Karpas-422 (cell line): ENCODE results near the gene MGAT5. TPM values are rescaled to one million over a fixed set of nuclear protein-coding genes. Genes with fewer than 3 reads are reported as not detected.

ENCODE experiments used
- DNase-seq: peaks from one replicate; pipeline ENCODE4 v3.0.0-alpha.2; 2015
- H2AFZ ChIP-seq: fragments of 200-600 bp; sonication (generic); 2 replicates; pipeline ENCODE4 v1.6.1; 2014; ENCODE audit warnings: antibody characterized with exemption, low read length, mixed read lengths
- H3K27ac ChIP-seq: fragments of 200-600 bp; sonication (generic); 2 replicates; pipeline ENCODE4 v1.5.1; 2014; ENCODE audit warnings: mild to moderate bottlenecking, low read length, moderate library complexity
- H3K27me3 ChIP-seq: fragments of 200-600 bp; sonication (generic); 2 replicates; pipeline ENCODE4 v1.6.1; 2014; ENCODE audit warnings: low read length, mixed read lengths
- H3K36me3 ChIP-seq: fragments of 200-600 bp; sonication (generic); 2 replicates; pipeline ENCODE4 v1.6.1; 2014; ENCODE audit warnings: low read length, mixed read lengths; ENCODE audit not compliant: insufficient read depth
- H3K4me1 ChIP-seq: fragments of 200-600 bp; sonication (generic); 2 replicates; pipeline ENCODE4 v1.6.1; 2014; ENCODE audit warnings: mild to moderate bottlenecking, low read length, mixed read lengths
- H3K4me2 ChIP-seq: fragments of 200-600 bp; sonication (generic); 2 replicates; pipeline ENCODE4 v1.6.1; 2014; ENCODE audit warnings: low read length, low read depth, mild to moderate bottlenecking; ENCODE audit not compliant: poor library complexity, severe bottlenecking
- H3K4me3 ChIP-seq: fragments of 200-600 bp; sonication (generic); 2 replicates; pipeline ENCODE4 v1.5.1; 2014; ENCODE audit warnings: mild to moderate bottlenecking, antibody characterized with exemption, low read length, mixed read lengths
- H3K79me2 ChIP-seq: fragments of 200-600 bp; sonication (generic); 2 replicates; pipeline ENCODE4 v1.6.1; 2014; ENCODE audit warnings: mild to moderate bottlenecking, low read length, mixed read lengths
- H3K9ac ChIP-seq: fragments of 200-600 bp; sonication (generic); 2 replicates; pipeline ENCODE4 v1.6.0; 2014; ENCODE audit warnings: low read length
- H3K9me2 ChIP-seq: fragments of 200-600 bp; sonication (generic), shearing (Covaris generic); replicated peaks from 2 replicates; pipeline ENCODE4 v1.6.0; 2014; ENCODE audit warnings: mild to moderate bottlenecking, low read length, moderate library complexity; ENCODE audit not compliant: insufficient read depth
- H3K9me3 ChIP-seq: fragments of 300-700, 200-600 bp; sonication (generic); 2 replicates; pipeline ENCODE4 v1.6.1; 2014; ENCODE audit warnings: low read length, mixed read lengths
- H4K20me1 ChIP-seq: fragments of 200-600 bp; sonication (generic); 2 replicates; pipeline ENCODE4 v1.6.1; 2014; ENCODE audit warnings: mild to moderate bottlenecking, antibody characterized with exemption, low read length, low read depth; ENCODE audit not compliant: insufficient read depth
- total RNA-seq: library from RNA; depleted of rRNA; stranded (reverse); fragments of >200 nt; shearing (Covaris generic); gene quantifications from 2 replicates; pipeline ENCODE4 v1.2.3, GENCODE V29; 2014; ENCODE audit warnings: low replicate concordance

The MGAT5 gene
- total RNA-seq, 1 experiment from 2014 or later = 22.7 TPM

- Histone ChIP-seq H3K9ac (no peak overlapping the region), H3K4me2 (no peak overlapping the region), H2AFZ (no peak overlapping the region), H3K9me2 (no peaks in the 10 kb centered on the region), H3K36me3 (no peaks in the 10 kb centered on the region), H3K27ac (no peak overlapping the region), H3K9me3 (no peaks in the 10 kb centered on the region), H3K79me2 (no peaks in the 10 kb centered on the region), H3K4me1 (peaks cover 17% of the 10 kb centered on the region), H4K20me1 (0 out of 2 replicates have a peak, but pooled peaks cover 3% of the 10 kb centered on the region), H3K27me3 (no peaks in the 10 kb centered on the region), H3K4me3 (no peak overlapping the region)
- DNase-seq = no peak
These were observed 118.8 kb downstream of the MGAT5 start for GRCh38 chr2:134372611-134373131.

- H2AFZ ChIP-seq = no peak overlapping the region
- H3K27ac ChIP-seq = no peak overlapping the region
- H3K9ac ChIP-seq = no peak overlapping the region
- H3K27me3 ChIP-seq = no peaks in the 10 kb centered on the region
- DNase-seq = no peak
- no peak overlapping the region for H3K4me3 ChIP-seq
- H3K36me3 ChIP-seq = no peaks in the 10 kb centered on the region
- H3K79me2 ChIP-seq = no peaks in the 10 kb centered on the region
- no peaks in the 10 kb centered on the region for H3K9me2 ChIP-seq
- H3K4me2 ChIP-seq = no peak overlapping the region
- H3K4me1 ChIP-seq = no peaks in the 10 kb centered on the region
- no peaks in the 10 kb centered on the region for H4K20me1 ChIP-seq
- no peaks in the 10 kb centered on the region for H3K9me3 ChIP-seq
These were observed 122.1 kb downstream of the MGAT5 start for GRCh38 chr2:134375935-134376334.

- Histone ChIP-seq H3K36me3 (no peaks in the 10 kb centered on the region), H3K9ac (no peak overlapping the region), H3K27me3 (no peaks in the 10 kb centered on the region), H3K27ac (no peak overlapping the region), H2AFZ (no peak overlapping the region), H3K9me2 (no peaks in the 10 kb centered on the region), H3K4me3 (no peak overlapping the region), H3K4me1 (no peaks in the 10 kb centered on the region), H3K4me2 (no peak overlapping the region), H3K79me2 (no peaks in the 10 kb centered on the region), H3K9me3 (no peaks in the 10 kb centered on the region), H4K20me1 (no peaks in the 10 kb centered on the region)
- no peak for DNase-seq
These were observed 123.9 kb downstream of the MGAT5 start for GRCh38 chr2:134377730-134378129.

GRCh38 chr2:134379293-134379692, 125.4 kb downstream of the MGAT5 start:
- Histone ChIP-seq H3K9me2 (no peaks in the 10 kb centered on the region), H2AFZ (no peak overlapping the region), H3K27ac (no peak overlapping the region), H3K4me2 (no peak overlapping the region), H3K4me3 (no peak overlapping the region), H3K79me2 (no peaks in the 10 kb centered on the region), H3K9ac (no peak overlapping the region), H3K4me1 (no peaks in the 10 kb centered on the region), H3K9me3 (no peaks in the 10 kb centered on the region), H4K20me1 (no peaks in the 10 kb centered on the region), H3K27me3 (no peaks in the 10 kb centered on the region), H3K36me3 (no peaks in the 10 kb centered on the region)
- no peak for DNase-seq

- Histone ChIP-seq H3K27ac (no peak overlapping the region), H3K4me2 (no peak overlapping the region), H3K9me2 (no peaks in the 10 kb centered on the region), H3K9ac (no peak overlapping the region), H3K4me3 (no peak overlapping the region), H3K27me3 (no peaks in the 10 kb centered on the region), H3K36me3 (no peaks in the 10 kb centered on the region), H3K79me2 (no peaks in the 10 kb centered on the region), H3K9me3 (no peaks in the 10 kb centered on the region), H3K4me1 (no peaks in the 10 kb centered on the region), H2AFZ (no peak overlapping the region), H4K20me1 (no peaks in the 10 kb centered on the region)
- DNase-seq = no peak
These were observed 125.8 kb downstream of the MGAT5 start for GRCh38 chr2:134379722-134380121.

GRCh38 chr2:134381141-134381540, 127.3 kb downstream of the MGAT5 start:
- Histone ChIP-seq H3K27ac (no peak overlapping the region), H3K36me3 (no peaks in the 10 kb centered on the region), H2AFZ (no peak overlapping the region), H3K9me2 (no peaks in the 10 kb centered on the region), H3K9ac (no peak overlapping the region), H3K9me3 (no peaks in the 10 kb centered on the region), H3K4me1 (peaks cover 12% of the 10 kb centered on the region), H3K79me2 (no peaks in the 10 kb centered on the region), H3K27me3 (no peaks in the 10 kb centered on the region), H3K4me3 (no peak overlapping the region), H3K4me2 (no peak overlapping the region), H4K20me1 (no peaks in the 10 kb centered on the region)
- no peak for DNase-seq

- no peaks in the 10 kb centered on the region for H3K36me3 ChIP-seq
These were observed 130.3 kb downstream of the MGAT5 start for GRCh38 chr2:134384131-134384530.

GRCh38 chr2:134385195-134385594, 131.3 kb downstream of the MGAT5 start:
- Histone ChIP-seq H3K4me3 (no peak overlapping the region), H3K27ac (peak overlapping the region; percentile 84), H3K9ac (no peak overlapping the region), H4K20me1 (no peaks in the 10 kb centered on the region), H3K9me2 (no peaks in the 10 kb centered on the region), H3K27me3 (no peaks in the 10 kb centered on the region), H3K4me1 (peaks cover 28% of the 10 kb centered on the region), H2AFZ (no peak overlapping the region), H3K9me3 (no peaks in the 10 kb centered on the region), H3K79me2 (no peaks in the 10 kb centered on the region), H3K36me3 (no peaks in the 10 kb centered on the region), H3K4me2 (no peak overlapping the region)
- no peak for DNase-seq

More at GRCh38 chr2:134384131-134384530, 130.3 kb downstream of the MGAT5 start:
- H3K79me2 ChIP-seq = no peaks in the 10 kb centered on the region
- H3K4me2 ChIP-seq = no peak overlapping the region
- no peak overlapping the region for H3K27ac ChIP-seq
- H3K9me2 ChIP-seq = no peaks in the 10 kb centered on the region
- no peaks in the 10 kb centered on the region for H3K27me3 ChIP-seq
- no peak overlapping the region for H3K9ac ChIP-seq
- peaks cover 28% of the 10 kb centered on the region for H3K4me1 ChIP-seq
- no peaks in the 10 kb centered on the region for H3K9me3 ChIP-seq
- no peak for DNase-seq
- H3K4me3 ChIP-seq = no peak overlapping the region
- no peaks in the 10 kb centered on the region for H4K20me1 ChIP-seq
- H2AFZ ChIP-seq = no peak overlapping the region
